Measurements from ENCODE around the gene TMEM184A. TPM values are rescaled to one million over a fixed set of nuclear protein-coding genes. Genes with fewer than 3 reads are reported as not detected.

Gene TMEM184A
- total and polyA plus RNA-seq, 2 of the 13 experiments (the other 11 are each of a cell fraction or from before 2014, with no cell fraction given), result 9.5 to 20.4 TPM

DNA sequence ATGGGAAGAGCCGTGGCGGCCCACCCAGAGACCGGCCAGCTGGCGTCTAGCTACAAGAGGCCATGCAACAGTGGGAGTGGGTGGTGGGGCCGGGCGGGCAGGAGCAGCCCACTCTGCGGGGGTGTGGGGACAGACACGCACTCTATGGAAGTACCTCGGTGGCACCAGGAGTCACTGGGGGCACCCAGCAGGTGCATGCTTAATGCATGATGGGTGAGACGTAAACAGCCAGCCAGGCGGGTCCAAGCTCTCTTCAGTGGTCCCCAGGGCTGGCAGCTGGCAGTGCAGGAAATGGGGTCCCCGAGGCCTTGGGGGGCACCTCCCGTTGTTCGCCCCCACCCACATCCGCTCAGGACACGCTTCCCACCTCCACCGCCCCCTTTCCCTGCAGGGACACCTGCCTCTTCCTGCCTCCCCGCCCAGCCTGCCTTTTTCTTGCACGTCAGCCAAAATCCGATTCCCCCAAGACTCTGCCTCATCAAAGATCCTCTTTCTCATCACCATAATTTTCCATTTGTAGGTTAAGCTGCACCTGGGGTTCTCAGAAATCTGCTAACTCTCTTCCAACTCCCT, 36.4 kb upstream of the TMEM184A start:
- in situ Hi-C loops (cut with HindIII; ENCODE audit: extremely low pct_ligation_motif_present, low pct_unique_long_range_greater_than_20kb), result loop anchor here (25.0 kb wide), 1 partner anchor 620 kb away; no protein-coding TSS in a partner anchor
- peaks cover 8% of the 10 kb centered on the region; the same call in 1 of the 2 replicates for H3K9me3 ChIP-seq (ENCODE audit: low read length)
- FAIRE-seq, result no peak
- H4K20me1 ChIP-seq (ENCODE audit: insufficient read depth, low read length), result no peaks in the 10 kb centered on the region
- CTCF ChIA-PET (ENCODE audit: low intra/inter-chr PET ratio, low total read pairs), result no interaction called here
- intact Hi-C loops (cut with micrococcal nuclease; ENCODE audit: unreplicated experiment), result no loop called here
- no peaks in the 10 kb centered on the region for H3K79me2 ChIP-seq (ENCODE audit: insufficient read depth, low read length)
- H3K27me3 ChIP-seq (ENCODE audit: control insufficient read depth in 1 of 2, insufficient read depth in 2 of 2, low read length in 2 of 2), result peaks cover 5 to 63% of the 10 kb centered on the region in 2 experiments; a peak in 3 of 5 replicates
- no peak overlapping the region for H2AFZ ChIP-seq (ENCODE audit: low read length)
- H3K4me2 ChIP-seq (ENCODE audit: low read depth, low read length), result no peak overlapping the region
- no peak overlapping the region for H3K9ac ChIP-seq (ENCODE audit: insufficient read depth, low read depth, low read length)
- no peaks in the 10 kb centered on the region for H3K36me3 ChIP-seq (replicated peaks in 1 of 2; ENCODE audit: control insufficient read depth in 1 of 2, insufficient read depth in 2 of 2, low read length in 2 of 2)
- no TSS peak for BruUV-seq (replicated peaks)
- no peak overlapping the region for H3K27ac ChIP-seq (ENCODE audit: extremely low read length, insufficient read depth, low read length)
- H3K4me1 ChIP-seq (ENCODE audit: insufficient read depth, low read length), result no peaks in the 10 kb centered on the region
- DNase-seq (ENCODE audit: low spot score), result no peak
- POLR2A ChIA-PET, result no interaction called here
- no peak for ATAC-seq
- H3K4me3 ChIP-seq (replicated peaks in 1 of 3; ENCODE audit: insufficient read depth in 1 of 3, low read depth in 2 of 3, low read length in 3 of 3), result no peak overlapping the region
- WGBS (ENCODE audit: low lambda C conversion rate), result 51% methylated on average over 10 of the region's 20 CpGs
- no peak for TF ChIP-seq CENPX (CRISPR knock-in tag; IDR thresholded peaks at IDR 0.05)
- TF ChIP-seq ZNF616 (CRISPR knock-in tag; IDR thresholded peaks at IDR 0.05; ENCODE audit: low read depth), result no peak
- no peak for TF ChIP-seq ZNF256 (CRISPR knock-in tag; conservative IDR thresholded peaks at IDR 0.05)
- TF ChIP-seq ZSCAN20 (CRISPR knock-in tag; IDR thresholded peaks at IDR 0.05; ENCODE audit: borderline replicate concordance), result no peak
- no peak for TF ChIP-seq STAT6 (CRISPR knock-in tag; IDR thresholded peaks at IDR 0.05; ENCODE audit: borderline replicate concordance)
- TF ChIP-seq NFKB2 (CRISPR knock-in tag; IDR thresholded peaks at IDR 0.05; ENCODE audit: borderline replicate concordance), result no peak
- TF ChIP-seq ZNF331 (CRISPR knock-in tag; IDR thresholded peaks at IDR 0.05), result no peak
- TF ChIP-seq E2F2 (CRISPR knock-in tag; IDR thresholded peaks at IDR 0.05; ENCODE audit: borderline replicate concordance), result no peak
- no peak for TF ChIP-seq ZSCAN25 (CRISPR knock-in tag; IDR thresholded peaks at IDR 0.05)
- TF ChIP-seq LRRFIP1 (CRISPR knock-in tag; conservative IDR thresholded peaks at IDR 0.05), result no peak
- TF ChIP-seq, protein P1, sequence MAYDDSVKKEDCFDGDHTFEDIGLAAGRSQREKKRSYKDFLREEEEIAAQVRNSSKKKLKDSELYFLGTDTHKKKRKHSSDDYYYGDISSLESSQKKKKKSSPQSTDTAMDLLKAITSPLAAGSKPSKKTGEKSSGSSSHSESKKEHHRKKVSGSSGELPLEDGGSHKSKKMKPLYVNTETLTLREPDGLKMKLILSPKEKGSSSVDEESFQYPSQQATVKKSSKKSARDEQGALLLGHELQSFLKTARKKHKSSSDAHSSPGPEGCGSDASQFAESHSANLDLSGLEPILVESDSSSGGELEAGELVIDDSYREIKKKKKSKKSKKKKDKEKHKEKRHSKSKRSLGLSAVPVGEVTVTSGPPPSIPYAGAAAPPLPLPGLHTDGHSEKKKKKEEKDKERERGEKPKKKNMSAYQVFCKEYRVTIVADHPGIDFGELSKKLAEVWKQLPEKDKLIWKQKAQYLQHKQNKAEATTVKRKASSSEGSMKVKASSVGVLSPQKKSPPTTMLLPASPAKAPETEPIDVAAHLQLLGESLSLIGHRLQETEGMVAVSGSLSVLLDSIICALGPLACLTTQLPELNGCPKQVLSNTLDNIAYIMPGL (CRISPR knock-in tag; IDR thresholded peaks at IDR 0.05; ENCODE audit: borderline replicate concordance in 1 of 2, low read depth in 1 of 2), result no peak
- no peak for TF ChIP-seq SALL1 (CRISPR knock-in tag; IDR thresholded peaks at IDR 0.05)
- TF ChIP-seq ZNF264 (CRISPR knock-in tag; IDR thresholded peaks at IDR 0.05), result no peak
- TF ChIP-seq ZNF138 (CRISPR knock-in tag; IDR thresholded peaks at IDR 0.05; ENCODE audit: low read depth), result no peak
- TF ChIP-seq SALL2 (CRISPR knock-in tag; IDR thresholded peaks at IDR 0.05), result no peak
- TF ChIP-seq IRX3 (CRISPR knock-in tag; IDR thresholded peaks at IDR 0.05; ENCODE audit: borderline replicate concordance, low read depth), result no peak

Measured in HepG2 (cell line).